ENCODE measurements around the gene JMJD4.

DNA sequence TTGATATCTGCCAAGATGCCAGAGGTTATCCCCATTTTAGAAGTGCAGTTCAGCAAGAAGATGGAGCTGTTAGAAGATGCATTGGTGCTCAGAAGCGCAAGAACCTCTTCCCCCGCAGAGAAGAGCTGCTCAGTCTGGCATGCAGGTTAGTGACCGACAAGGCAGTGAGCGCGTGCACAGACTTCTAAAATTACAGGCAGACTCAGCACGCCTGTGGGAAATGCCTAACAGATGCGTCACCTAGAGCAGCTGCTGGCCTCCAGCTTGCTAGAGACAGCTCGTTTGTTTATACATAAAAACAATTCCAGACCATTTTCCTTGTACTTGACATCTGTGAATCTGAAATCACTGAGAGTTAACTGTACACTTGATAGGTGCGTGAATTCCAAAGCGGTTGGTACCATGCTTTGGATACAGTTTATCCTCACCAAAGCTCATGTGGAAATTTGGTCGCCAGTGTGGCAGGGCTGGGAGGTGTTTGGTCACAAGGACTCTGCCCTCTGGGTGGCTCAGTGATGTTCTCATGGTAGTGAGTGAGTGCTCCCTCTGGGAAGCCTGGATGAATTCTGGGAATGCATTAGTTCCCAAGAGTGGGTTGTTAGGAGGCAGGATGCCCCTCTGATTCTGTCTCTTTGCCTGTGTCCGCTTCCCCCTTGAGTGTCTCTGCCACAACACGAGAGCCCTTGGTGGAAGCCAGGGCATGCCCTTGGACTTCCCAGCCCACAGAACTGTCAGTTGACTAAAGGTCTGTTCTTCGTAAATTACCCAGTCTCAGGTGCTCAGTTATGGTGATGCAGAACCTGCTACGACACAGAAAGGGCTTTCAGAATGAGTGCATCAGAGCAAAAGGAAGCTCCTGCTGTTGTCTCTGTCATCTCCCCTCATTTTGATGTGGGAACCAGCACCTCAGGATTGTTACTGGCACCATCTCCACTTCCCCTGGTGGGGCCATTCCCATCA, 24.5 kb upstream of the JMJD4 start:
- TF ChIP-seq EZH2 (IDR thresholded peaks at IDR 0.05; ENCODE audit: borderline replicate concordance, low read depth, low read length, severe bottlenecking) (no peak), CTCF (IDR thresholded peaks at IDR 0.05; ENCODE audit: extremely low read depth in 1 of 2, insufficient read depth in 1 of 2, low read depth in 1 of 2, low read length in 2 of 2) (no peak)

Data from endothelial cell of umbilical vein (primary cell).